Ramos (cell line): Measurements from ENCODE around the gene CCDC106.

Source experiments
- in situ Hi-C: fragments of 300-500 bp; cut with MboI; formaldehyde crosslinking; loops from one replicate; pipeline ENCODE4 v1.14.3; 2022; ENCODE audit warnings: low sequenced_read_pairs; ENCODE audit not compliant: unreplicated experiment

Gene CCDC106

DNA sequence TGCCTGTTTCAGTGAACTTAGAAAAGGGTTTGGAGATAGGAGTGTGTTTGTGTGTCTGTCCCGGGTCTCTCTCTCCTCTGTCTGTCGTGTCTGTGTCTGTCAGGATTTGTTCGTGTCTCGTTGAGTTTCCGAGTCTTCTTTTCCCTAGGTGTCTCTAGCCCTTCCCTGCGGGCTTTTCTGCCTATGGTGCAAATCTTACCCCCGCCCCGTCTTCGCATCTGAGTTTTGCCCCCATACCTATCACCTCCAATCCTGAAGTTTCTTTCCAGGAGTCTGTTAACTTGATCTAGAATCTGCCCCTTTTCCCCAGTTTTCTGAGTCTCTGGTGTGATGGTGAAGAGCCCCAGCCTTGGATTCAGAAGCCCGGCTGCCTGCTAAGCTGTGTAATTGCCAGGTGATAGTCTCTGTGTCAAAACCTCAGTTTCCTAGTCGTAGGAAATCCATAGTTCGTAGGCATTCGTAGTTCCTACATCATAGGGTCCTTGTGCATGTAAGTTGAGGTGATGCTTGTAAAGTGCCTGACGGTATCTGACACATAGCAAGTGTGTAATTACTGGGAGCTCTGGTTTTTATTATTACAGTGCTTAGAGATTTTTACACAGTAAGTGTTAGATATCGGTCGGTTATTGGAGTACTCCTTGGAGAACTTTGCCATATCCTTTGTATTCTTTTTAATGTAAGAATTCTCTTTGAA is 27.8 kb downstream of the CCDC106 start:
- in situ Hi-C loops = no loop called here

DNA sequence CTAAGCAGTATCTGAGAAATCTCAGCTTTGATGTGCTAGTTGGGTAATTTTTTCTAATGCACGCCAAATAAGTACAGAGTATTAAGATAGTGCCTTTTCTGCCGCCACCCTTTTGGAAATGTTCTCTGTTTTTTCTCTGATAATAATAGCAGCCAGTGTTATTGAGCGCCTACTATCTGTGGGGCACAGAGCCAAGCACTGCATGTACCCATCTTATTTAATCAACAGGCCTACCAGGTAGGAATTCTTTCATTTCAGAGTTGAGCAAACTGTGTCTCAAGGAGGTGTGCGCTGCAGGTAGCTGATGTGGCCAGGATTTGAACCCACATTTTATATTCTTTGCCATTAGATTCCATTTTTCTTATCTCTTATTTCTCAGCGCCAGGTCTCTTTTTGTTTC is 28.4 kb downstream of the CCDC106 start:
- in situ Hi-C loops = no loop called here

DNA sequence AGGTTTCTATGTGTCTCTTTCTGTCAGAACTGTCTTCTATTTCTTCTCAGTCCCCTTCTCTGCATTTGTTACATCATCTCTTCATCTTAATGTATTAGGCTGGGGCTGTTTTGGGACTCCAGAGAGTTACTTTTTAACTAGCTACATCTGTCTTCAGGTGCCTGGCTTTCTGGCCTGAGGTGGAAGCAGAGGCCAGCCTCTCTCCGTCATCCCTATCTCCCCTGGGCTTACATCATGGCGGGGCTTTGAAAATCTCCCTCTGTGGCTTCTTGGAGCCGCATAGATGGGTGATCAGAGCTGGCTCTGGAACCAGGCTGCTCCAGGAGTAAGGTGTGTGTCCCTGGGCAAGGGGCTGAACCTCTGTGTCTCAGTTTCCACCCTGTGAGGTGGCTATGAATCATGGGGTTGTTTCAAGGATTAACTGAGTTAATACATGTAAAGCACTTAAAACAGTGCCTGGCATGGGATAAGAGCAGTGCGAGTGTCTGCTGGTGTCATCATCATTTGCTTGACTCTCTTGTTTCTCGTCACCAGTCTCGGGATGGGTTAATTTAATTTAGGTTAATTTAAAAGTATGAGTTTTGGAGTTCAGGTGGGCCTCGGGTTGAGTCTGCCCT is 29.0 kb downstream of the CCDC106 start:
- in situ Hi-C loops = no loop called here

DNA sequence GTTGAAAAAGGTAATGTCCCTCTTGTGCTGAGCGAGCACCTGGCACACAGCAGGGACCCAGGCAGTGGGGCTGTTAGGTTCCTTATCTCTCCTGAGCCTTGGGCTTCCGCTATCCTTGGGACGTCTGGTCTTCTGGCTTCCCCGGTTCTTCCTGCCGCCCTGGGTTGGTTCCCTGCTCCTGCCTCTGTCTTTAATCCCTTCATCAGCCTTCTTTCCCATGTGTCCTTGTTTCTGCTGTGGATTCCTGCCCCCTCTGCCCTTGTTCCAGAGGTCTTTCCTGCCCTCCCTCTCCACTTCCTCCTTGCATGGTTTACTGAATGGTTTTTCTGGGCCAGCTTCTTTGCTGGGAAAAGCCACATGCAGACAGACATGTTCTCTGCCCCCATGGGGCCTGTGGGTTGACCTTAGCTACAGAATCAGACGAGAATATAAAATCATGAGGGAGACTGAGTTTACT is 29.6 kb downstream of the CCDC106 start:
- in situ Hi-C loops = no loop called here

DNA sequence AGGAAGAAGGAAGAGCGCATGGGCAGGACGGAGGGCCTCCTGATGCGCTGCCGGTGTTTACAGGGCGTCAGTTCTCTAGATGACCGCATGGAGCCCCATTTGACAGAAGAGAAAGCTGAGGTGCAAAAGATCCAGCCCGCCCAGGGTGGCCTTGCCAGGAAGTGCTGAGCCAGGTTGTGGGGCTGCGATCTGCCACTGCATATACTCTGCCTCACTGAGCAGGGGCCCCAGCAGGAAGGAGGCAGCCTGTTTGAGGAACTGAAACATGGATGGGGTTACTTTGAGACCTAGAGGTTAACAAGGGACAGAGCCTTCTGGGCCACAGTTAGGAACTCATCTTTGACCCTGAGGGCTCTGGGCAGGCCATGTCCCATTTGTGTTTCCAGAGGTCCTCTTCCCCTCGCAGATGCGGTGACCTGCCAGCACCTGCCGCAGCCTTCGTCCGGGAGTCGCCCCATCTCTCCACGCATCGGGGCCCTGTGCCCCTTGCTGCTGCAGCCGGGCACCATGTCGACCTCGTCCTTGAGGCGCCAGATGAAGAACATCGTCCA is 30.2 kb downstream of the CCDC106 start:
- in situ Hi-C loops = no loop called here

DNA sequence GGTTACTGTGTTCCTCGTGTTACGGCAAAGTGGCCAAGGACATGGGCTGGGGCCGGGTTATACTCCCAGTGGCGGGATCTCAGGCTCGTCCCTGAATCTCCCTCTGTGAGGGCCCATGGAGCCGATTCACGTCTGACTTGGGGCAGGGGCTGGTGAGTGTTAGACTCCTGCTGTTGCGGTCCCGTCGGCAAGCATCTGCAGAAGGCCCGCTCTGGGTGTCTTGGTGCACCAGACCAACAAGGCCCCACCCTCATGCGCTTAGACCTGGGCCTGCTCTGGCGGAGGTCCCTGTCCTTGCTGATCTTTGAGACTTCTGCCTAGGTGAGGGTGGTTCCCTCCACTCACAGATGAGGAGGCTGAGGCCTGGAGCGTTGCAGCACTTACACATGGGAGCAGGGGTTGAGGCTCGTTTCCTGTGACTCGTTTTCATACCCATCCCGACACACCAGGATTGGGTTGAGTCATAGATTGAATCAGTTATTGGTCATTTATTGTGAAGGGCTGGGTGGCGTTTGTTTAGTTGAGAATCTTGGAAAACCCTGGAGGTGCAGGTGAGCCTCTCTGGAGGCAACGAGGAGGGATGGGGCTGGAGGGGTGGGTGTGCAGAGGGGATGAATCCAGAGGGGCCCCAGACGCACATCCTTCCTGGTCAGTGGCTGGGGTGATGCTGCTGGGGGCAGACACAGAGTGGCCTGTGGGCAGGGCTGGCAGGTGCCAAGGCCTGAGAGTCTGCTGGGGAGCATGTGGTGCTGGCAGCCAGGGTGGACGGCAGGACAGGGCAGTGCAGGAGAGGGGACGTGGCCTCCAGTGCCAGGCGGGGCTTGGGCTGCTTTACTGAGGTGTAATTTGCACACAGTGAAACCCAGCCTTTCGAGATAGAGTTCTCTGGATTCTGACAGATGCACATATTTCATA is 31.6 kb downstream of the CCDC106 start:
- in situ Hi-C loops = no loop called here

DNA sequence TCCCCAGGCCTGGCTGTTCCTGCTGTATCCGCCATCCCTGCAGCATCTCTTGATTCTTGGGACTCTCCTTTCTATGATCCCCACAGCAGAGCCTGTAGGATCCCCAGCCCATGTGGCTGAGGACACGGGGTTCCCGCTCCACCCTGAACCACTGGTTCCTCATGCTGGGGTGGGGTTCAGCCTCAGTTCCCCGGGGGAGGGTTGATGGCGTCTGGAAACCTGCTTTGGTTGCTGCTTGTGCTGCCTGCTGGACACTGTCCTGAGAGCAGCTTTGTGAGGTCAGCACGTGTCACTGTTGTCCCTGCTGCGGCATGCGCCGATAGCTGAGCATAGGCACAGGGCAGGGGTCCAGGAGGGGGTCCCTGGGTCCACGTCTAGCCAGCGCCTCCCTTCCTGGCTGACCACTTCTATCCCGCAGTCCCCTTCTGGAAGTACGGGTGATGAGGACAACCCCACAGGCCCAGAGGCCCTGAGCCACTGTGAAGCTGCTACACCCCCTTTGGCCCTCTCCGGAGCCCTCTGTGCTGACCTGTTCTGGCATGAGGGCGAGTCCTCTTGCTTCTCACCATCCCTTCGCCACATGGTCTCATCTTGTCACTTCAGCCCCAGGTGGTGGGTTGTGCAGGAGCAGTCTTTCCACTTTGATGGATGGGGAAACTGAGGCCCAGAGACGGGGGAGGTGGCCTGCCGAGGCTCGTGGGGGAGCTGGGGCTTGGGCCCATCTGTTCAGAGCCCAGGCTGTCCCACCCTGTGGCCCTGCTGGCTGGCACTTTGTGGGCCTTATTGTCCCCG is 32.5 kb downstream of the CCDC106 start:
- in situ Hi-C loops = no loop called here

DNA sequence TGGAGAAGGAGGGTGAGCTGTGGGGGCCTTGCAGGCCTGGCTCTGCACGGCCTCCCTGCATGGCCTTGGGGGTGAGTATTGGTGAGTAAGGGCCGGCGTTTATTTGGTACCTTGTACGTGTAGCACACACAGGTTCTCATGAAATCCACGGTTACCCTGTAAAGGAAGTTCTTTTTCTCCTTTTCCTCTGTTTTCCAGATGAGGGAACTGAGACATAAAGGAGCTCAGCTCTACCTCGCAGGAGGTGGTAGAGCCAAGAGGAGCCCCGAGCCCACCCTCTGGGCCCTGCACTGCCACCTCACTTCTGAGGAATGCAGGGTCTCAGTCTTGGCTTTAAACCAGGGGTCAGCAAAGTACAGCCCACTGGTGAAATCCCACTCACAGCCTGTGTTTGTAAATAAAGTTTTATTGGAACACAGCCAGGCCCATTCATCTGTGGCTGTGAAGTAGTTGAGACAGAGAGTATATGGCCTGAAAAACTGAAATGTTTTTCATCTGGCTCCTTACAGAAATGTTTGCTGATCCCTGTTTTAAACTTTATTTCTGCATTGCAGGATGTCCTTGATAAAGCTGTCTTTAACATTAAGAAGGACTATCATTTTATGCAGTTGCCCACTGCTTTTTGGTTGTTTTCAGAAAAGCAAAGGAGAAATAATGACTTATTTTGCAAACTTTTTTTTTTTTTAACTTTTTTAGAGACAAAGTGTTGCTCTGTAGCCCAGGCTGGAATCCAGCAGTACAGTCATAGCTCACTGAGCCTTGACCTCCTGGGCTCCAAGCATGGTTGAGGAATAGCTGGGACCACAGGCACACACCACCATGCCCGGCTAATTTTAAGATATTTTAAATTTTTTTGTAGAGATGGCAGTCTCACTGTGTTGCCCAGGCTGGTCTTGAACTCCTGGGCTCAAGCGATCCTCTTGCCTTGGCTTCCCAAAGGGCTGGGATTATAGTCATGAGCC is 33.4 kb downstream of the CCDC106 start:
- in situ Hi-C loops = no loop called here

DNA sequence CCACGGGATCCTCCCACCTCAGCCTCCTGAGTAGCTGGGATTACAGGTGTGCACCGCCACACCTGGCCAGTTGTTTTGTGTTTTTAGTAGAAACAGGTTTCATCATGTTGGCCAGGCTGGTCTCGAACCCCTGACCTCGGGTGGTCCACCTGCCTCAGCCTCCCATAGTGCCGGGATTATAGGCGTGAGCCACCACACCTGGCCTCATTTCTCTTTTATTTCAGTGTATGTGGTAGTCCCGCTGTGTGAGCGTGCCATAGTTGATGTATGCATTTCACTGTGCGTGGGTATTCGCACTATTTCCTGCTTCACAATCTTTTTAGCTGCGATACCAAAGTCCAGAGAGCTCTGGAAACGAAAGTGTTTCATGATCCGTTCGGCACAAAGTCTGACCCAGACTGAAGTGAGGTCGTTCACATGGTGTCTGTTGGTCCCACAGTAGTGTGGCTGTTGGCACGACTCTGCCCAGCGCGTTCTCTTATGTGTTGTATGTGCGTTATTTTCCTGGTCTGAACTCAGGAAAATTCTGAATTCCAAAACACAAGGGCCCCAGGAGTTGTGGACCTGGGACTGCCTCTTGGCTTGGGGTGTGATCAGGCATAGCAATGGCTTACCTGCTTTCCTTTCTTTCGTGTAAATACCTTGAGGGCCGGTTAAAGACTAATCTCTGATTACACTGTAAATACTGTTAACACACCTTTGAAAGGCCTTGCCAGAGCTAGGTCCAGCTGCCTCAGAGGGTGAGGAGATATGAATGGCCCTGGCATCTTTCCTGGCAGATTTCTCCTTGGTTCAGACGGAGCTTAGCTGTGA is 35.6 kb downstream of the CCDC106 start:
- in situ Hi-C loops = no loop called here

DNA sequence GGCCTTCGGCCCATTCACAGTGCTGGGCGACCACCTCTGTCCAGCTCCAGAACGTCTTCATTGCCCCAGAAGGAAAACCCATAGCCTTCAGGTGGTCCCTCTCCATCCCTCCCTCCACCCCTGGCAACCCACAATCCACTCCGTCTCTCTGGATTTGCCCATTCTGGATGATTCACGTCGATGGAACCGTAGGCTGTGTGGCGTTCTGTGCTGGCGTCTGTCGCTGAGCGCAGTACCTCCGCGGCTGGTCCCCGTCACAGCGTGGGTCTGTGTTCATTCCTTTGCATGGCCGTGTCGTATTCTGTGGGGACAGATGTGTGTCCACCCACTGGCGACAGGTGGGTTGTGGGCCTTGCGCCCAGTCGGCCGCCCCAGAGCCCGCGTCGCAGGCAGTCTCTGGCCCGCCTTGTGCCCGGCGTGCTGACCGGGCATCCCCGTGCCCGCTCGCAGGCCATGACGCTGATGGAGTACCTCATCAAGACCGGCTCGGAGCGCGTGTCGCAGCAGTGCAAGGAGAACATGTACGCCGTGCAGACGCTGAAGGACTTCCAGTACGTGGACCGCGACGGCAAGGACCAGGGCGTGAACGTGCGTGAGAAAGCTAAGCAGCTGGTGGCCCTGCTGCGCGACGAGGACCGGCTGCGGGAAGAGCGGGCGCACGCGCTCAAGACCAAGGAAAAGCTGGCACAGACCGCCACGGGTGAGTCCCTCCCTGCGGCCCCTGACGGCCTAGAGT is 37.1 kb downstream of the CCDC106 start:
- in situ Hi-C loops = no loop called here

DNA sequence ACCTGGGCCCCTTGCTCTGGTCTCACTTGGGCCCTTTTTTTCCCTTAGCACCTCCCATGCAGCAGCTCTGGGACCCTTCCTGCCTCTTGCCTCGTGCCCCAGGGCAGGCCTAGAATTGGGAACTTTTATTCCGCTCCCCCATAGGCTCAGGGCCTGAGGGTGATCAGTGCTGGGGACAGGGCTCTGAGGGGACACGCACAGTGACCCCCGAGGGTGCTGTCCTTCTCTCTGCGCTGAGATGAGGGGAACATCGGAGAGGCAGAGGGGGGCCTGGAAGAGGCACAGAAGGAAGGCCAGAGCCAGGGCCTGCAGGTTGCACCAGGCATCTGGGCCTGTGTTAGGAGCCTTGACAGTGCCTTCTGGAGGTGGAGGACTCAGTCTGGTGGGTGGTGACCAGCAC is 37.8 kb downstream of the CCDC106 start:
- in situ Hi-C loops = no loop called here

DNA sequence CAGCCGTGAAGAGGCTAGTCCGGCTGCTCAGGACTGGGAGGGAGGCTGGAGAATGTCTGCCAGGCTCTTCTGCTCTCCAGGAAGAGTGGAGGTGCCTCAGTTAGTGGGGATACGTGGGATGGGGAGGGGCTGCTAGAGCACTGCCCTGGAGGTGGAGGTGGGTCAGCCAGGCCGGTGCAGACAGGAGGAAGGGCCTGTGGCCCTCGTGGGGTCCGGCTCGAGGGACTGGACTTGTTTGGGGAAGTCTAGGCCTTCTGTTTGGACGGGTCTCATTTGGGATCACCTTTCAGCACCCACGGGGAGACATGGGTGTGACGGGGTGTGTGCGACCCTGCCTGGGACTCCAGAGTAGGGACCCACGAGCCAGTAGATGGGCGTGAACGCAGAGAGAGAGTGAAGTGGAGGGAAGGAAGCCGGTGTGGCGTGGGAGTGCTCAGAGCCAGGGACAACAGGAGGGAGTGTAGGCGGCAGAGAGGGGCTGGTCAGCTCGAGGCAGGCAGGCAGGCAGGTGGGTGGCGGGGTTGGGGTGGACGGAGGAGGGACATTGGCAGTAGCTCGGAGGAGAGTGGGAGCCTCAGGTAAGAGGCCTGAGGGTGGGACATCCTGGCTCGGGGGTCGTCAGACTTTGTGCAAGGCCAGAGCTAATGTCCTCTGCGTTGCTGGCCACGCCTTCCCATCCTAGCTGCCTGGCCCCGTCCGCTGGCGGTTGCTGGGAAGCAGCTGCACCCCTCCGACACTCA is 38.5 kb downstream of the CCDC106 start:
- in situ Hi-C loops = no loop called here

DNA sequence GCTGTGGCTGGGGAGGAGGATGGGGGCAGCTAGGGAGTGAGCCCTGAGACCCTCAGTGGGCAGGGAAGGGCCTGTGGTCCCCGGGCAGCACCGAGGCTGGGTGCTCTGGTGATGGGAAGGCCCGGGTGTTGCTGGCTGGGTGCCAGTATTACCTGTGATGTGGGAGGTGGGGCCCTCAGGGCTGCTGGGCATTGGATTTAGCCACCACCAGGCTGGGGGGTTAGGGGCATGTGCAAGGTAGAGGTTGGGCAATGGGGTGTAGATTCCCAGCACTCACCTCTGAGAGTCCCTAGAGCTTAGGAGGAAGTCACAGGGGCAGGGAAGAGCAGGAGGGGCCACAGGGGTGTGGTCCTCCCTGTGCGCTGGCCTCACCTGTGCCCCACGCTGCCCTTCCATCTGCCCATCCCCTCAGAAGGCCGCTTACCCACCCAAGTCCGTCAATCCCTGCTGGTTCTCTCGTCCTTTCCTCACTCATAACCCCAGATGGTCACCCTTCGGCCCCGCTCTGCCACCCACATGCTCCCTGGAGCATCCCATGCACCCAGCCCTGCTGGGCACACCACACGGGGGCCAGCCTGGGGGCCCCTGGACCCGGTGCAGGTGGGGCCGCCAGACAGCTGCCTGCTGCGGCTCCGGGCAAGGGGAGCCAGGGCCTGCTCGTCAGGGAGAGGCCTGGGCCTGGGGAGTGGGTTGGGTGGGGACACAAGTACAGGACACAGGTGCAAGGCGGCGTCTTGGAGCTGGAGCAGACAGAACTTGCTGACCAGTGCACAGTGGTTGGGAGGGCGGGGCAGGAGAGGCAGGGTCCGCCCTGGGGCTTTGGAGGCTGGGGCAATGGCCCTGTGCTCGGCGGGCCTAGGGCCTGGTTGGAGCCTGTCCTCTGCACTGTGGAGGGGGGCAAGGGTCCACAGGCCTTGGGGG is 39.5 kb downstream of the CCDC106 start:
- in situ Hi-C loops = no loop called here

DNA sequence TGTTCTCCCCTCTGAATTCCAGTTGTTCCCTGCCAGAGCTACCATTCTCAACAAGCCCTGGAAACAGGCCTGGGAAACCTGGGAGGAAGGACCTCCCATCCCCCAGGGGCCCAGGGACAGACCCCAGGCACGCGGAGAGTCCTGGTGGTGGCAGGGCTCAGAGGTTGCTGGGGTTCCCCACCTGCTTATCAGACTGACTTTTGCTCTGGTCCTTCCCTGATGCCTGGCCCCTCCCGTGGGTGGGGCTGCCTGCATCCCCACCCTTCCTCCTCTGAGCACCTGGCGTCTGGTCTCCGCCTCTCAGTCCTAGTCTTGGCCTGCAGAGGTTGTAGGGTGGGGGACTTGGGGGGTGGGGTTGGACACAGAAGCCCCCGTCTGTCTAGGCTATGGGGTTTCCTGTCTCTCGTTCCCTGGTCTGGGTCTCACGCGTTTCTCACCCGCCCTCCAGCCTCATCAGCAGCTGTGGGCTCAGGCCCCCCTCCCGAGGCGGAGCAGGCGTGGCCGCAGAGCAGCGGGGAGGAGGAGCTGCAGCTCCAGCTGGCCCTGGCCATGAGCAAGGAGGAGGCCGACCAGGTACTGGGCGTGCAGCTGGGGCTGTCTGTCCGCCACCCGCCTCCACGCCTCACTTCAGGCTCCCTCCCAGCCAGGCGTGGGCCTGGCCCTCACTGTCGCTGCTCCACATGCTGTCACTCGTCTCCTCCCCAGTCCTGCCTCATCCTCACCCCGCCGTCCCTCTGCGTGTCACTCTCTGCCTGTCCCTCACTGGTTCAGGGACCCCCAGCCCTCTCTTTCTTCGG is 40.6 kb downstream of the CCDC106 start:
- in situ Hi-C loops = no loop called here
